A673 (cell line): Measurements from ENCODE around the gene DHX57.

Experiments used
- EZH2 ChIP-seq: fragments of 200-600 bp; sonication (generic); IDR thresholded peaks from 2 replicates; pipeline ENCODE4 v1.6.1; 2017; ENCODE audit warnings: borderline replicate concordance, low read depth, mild to moderate bottlenecking, mixed read lengths, antibody characterized with exemption, low read length; ENCODE audit not compliant: poor library complexity, severe bottlenecking
- TF ChIP-seq, protein P1 (sequence below): fragments of 300-800, 200-600 bp; sonication (generic); conservative IDR thresholded peaks from 2 replicates; pipeline ENCODE4 v1.5.1; 2017; ENCODE audit warnings: low read depth, mild to moderate bottlenecking, antibody characterized with exemption, low read length, moderate library complexity, mixed read lengths

DNA sequence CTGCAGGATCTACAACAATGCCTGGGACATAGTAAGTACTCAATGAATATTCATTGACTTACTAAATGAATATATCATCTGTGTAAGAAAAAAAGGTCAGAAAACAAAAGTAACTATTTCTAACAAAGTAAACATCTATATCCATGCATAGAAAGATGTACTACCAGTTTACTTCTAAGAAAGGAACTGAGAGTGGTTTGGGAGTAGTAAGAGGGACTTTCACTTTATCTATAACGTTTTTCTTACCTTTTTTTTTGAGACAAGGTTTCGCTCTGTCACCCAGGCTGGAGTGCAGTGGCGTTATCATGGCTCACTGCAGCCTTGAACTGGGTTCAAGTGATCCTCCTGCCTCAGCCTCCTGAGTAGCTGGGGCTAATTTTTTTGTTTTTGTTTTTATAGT, 25.7 kb downstream of the DHX57 start:
- no peak for TF ChIP-seq EZH2
- TF ChIP-seq, protein P1, sequence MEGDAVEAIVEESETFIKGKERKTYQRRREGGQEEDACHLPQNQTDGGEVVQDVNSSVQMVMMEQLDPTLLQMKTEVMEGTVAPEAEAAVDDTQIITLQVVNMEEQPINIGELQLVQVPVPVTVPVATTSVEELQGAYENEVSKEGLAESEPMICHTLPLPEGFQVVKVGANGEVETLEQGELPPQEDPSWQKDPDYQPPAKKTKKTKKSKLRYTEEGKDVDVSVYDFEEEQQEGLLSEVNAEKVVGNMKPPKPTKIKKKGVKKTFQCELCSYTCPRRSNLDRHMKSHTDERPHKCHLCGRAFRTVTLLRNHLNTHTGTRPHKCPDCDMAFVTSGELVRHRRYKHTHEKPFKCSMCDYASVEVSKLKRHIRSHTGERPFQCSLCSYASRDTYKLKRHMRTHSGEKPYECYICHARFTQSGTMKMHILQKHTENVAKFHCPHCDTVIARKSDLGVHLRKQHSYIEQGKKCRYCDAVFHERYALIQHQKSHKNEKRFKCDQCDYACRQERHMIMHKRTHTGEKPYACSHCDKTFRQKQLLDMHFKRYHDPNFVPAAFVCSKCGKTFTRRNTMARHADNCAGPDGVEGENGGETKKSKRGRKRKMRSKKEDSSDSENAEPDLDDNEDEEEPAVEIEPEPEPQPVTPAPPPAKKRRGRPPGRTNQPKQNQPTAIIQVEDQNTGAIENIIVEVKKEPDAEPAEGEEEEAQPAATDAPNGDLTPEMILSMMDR: no peak
